HG02970 (cell line): ENCODE data around the gene KLHDC8A.

ENCODE experiments used
- ATAC-seq: cut with Tn5 transposase; IDR thresholded peaks from one replicate; pipeline ENCODE4 v1.9.1; 2021; ENCODE audit warnings: mild to moderate bottlenecking, moderate library complexity, moderate number of reproducible peaks; ENCODE audit not compliant: unreplicated experiment, low FRiP score

The KLHDC8A gene

GRCh38 chr1:205323794-205324193 is 32.9 kb downstream of the KLHDC8A start:
- no peak for ATAC-seq

- no peak for ATAC-seq
Observed at GRCh38 chr1:205321959-205322283, 34.8 kb downstream of the KLHDC8A start.

- ATAC-seq = no peak
Observed at GRCh38 chr1:205321162-205321958, 35.4 kb downstream of the KLHDC8A start, which contains the start of gene NUAK2. Gene NUAK2 (minus strand): TSS chr1:205321745. CDS start chr1:205321628, 117 bp downstream.

- no peak for ATAC-seq
Observed at GRCh38 chr1:205319081-205320018, 37.4 kb downstream of the KLHDC8A start.

GRCh38 chr1:205318231-205318991 is 38.3 kb downstream of the KLHDC8A start:
- ATAC-seq = no peak

- no peak for ATAC-seq
Observed at GRCh38 chr1:205317311-205317917, 39.3 kb downstream of the KLHDC8A start.

- no peak for ATAC-seq
Observed at GRCh38 chr1:205316161-205316566, 40.6 kb downstream of the KLHDC8A start.

- no peak for ATAC-seq
Observed at GRCh38 chr1:205315008-205315618, 41.6 kb downstream of the KLHDC8A start.

- peak; percentile 44 for ATAC-seq
Observed at GRCh38 chr1:205313563-205314308, 43.0 kb downstream of the KLHDC8A start.

GRCh38 chr1:205312866-205313562 is 43.7 kb downstream of the KLHDC8A start:
- no peak for ATAC-seq

GRCh38 chr1:205310976-205311704 is 45.6 kb downstream of the KLHDC8A start:
- no peak for ATAC-seq

GRCh38 chr1:205309741-205310140 is 47.0 kb downstream of the KLHDC8A start:
- no peak for ATAC-seq

GRCh38 chr1:205306929-205307566 is 49.7 kb downstream of the KLHDC8A start:
- no peak for ATAC-seq

- no peak for ATAC-seq
Observed at GRCh38 chr1:205304695-205305070, 52.0 kb downstream of the KLHDC8A start.

- ATAC-seq = no peak
Observed at GRCh38 chr1:205304046-205304694, 52.6 kb downstream of the KLHDC8A start.

GRCh38 chr1:205303247-205303888 is 53.4 kb downstream of the KLHDC8A start:
- no peak for ATAC-seq
